ENCODE data around the gene NPIPB8. TPM values are rescaled to one million over a fixed set of nuclear protein-coding genes. Genes with fewer than 3 reads are reported as not detected.
"Not testable (repeated sequence)": the region's sequence is repeated elsewhere in the genome, so short reads cannot be mapped to it uniquely, and the experiment has no call there.

NPIPB8 gene
- polyA plus RNA-seq, 3 donors = 0.11 TPM; not detected in 2

- H4K20me1 ChIP-seq (ENCODE audit: insufficient read depth, low read length); H3K4me3 ChIP-seq (replicated peaks in 1 of 3; ENCODE audit: low read depth in 2 of 3, low read length in 3 of 3); H3K4me2 ChIP-seq (replicated peaks; ENCODE audit: extremely low read depth, low read length, poor library complexity, severe bottlenecking); intact Hi-C loops (cut with micrococcal nuclease); H3K9me3 Mint-ChIP-seq; H3K9ac ChIP-seq (ENCODE audit: insufficient read depth, low read length, poor library complexity, severe bottlenecking); H2AFZ ChIP-seq (ENCODE audit: insufficient read depth, low read depth, low read length, poor library complexity, severe bottlenecking); H3K9me3 ChIP-seq (replicated peaks in 1 of 2; ENCODE audit: control insufficient read depth in 1 of 2, insufficient read depth in 1 of 2, low read length in 2 of 2); H3K27ac ChIP-seq (ENCODE audit: low read depth in 1 of 2, low read length in 2 of 2); H3K36me3 ChIP-seq (replicated peaks in 1 of 2; ENCODE audit: control insufficient read depth in 1 of 2, insufficient read depth in 2 of 2, low read length in 2 of 2); H3K27me3 ChIP-seq (ENCODE audit: control insufficient read depth in 2 of 2, insufficient read depth in 2 of 2, low read length in 2 of 2); H3K4me3 Mint-ChIP-seq; H3K27me3 Mint-ChIP-seq (ENCODE audit: low read depth in 3 of 3): not testable (repeated sequence)
- peak in 2 of 3 donors; percentile 29 to 40 for DNase-seq
- Mint-ChIP-seq H3K36me3 (peaks cover 6 to 17% of the 10 kb centered on the region in 2 donors), H3K27ac (peak overlapping the region in 2 of 7 donors; percentile 68 to 83), H3K4me1 (peaks cover 42% of the 10 kb centered on the region)
- TF ChIP-seq CTCF (IDR thresholded peaks at IDR 0.05) = peak; percentile 75
- Histone ChIP-seq H3K79me2 (ENCODE audit: insufficient read depth, low read length) (peaks cover 11% of the 10 kb centered on the region), H3K4me1 (ENCODE audit: control insufficient read depth in 1 of 2, insufficient read depth in 2 of 2, low read length in 2 of 2) (peaks cover 40 to 45% of the 10 kb centered on the region in 2 donors)
- 56% methylated on average over 5 of the region's 24 CpGs for WGBS (ENCODE audit: insufficient coverage)
These were observed 22.2 kb upstream of the NPIPB8 start for GRCh38 chr16:28615486-28616223.

- Mint-ChIP-seq H3K36me3 (peaks cover 10 to 23% of the 10 kb centered on the region in 2 donors), H3K4me1 (peaks cover 40% of the 10 kb centered on the region), H3K27ac (peak overlapping the region; percentile 71 to 91 (median 89))
- H3K36me3 ChIP-seq (replicated peaks in 1 of 2; ENCODE audit: control insufficient read depth in 1 of 2, insufficient read depth in 2 of 2, low read length in 2 of 2); DNase-seq; H3K4me2 ChIP-seq (replicated peaks; ENCODE audit: extremely low read depth, low read length, poor library complexity, severe bottlenecking); H3K27me3 ChIP-seq (ENCODE audit: control insufficient read depth in 2 of 2, insufficient read depth in 2 of 2, low read length in 2 of 2); H3K27me3 Mint-ChIP-seq (ENCODE audit: low read depth in 3 of 3); H3K9me3 ChIP-seq (replicated peaks in 1 of 2; ENCODE audit: control insufficient read depth in 1 of 2, insufficient read depth in 1 of 2, low read length in 2 of 2); H3K9me3 Mint-ChIP-seq; H3K9ac ChIP-seq (ENCODE audit: insufficient read depth, low read length, poor library complexity, severe bottlenecking); intact Hi-C loops (cut with micrococcal nuclease); H3K4me3 ChIP-seq (replicated peaks in 1 of 3; ENCODE audit: low read depth in 2 of 3, low read length in 3 of 3); H2AFZ ChIP-seq (ENCODE audit: insufficient read depth, low read depth, low read length, poor library complexity, severe bottlenecking); H4K20me1 ChIP-seq (ENCODE audit: insufficient read depth, low read length); H3K4me3 Mint-ChIP-seq: not testable (repeated sequence)
- Histone ChIP-seq H3K27ac (ENCODE audit: low read depth in 1 of 2, low read length in 2 of 2) (peak overlapping the region; percentile 61 to 67), H3K79me2 (ENCODE audit: insufficient read depth, low read length) (peaks cover 11% of the 10 kb centered on the region), H3K4me1 (ENCODE audit: control insufficient read depth in 1 of 2, insufficient read depth in 2 of 2, low read length in 2 of 2) (peaks cover 39 to 40% of the 10 kb centered on the region in 2 donors)
- TF ChIP-seq CTCF (IDR thresholded peaks at IDR 0.05) = peak; percentile 18
- WGBS (ENCODE audit: insufficient coverage) = 64% methylated on average over 4 of the region's 7 CpGs
These were observed 21.7 kb upstream of the NPIPB8 start for GRCh38 chr16:28616224-28616577.
